GM21515 (cell line): ENCODE results near the gene LAMB1.
"Not testable (repeated sequence)": the region's sequence is repeated elsewhere in the genome, so short reads cannot be mapped to it uniquely, and the experiment has no call there.

Source experiments
- ATAC-seq: cut with Tn5 transposase; IDR thresholded peaks from one replicate; pipeline ENCODE4 v1.9.1; 2021; ENCODE audit not compliant: unreplicated experiment

The LAMB1 gene

DNA sequence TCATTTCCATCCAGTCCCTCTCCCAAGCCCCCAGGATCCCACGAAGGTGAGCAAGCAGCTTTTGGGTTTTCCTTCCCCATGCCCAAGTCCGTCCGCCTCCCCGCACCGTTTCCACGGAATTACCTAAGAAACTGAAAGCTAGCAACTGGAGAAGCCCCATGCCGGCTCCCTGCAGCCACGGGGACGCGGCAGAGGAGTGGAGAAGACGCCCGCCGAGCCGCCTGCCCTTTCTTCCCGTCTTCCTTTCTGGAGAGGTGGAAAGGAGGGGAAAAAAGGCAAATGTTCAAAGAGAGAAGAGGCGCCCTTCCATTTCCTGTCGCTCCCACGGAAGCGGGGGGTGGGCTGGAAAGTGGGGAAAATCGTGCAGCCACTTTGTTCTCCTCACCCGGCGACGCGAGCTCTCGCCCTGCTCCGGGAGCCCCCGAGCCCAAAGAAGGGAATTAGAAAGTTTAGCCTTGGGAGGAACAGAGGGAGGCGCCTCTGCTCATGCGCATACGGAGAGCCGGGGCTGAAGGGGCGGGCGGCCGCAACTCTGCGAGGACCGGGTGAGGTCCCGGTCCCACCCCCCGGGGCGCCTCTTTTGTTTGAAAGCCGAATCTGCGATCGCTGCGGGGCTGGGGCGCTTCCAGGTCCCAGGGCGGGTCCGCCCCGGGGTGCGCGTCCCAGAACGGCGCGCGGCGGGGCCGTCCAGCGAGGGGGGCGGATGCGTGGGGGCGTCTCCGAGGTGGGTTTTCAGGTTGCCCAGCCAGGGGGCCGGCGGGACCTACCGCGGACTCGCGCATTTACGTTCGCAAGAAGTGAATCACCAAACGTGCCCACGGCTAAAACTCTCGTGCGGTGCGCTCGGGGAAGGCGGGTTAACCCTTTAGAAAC is at the start of gene LAMB1:
Gene LAMB1, minus strand, starts transcription at position 436 of the 873 bp plus-strand sequence. Its CDS starts 276 bp downstream, at position 160.
- ATAC-seq: no peak

DNA sequence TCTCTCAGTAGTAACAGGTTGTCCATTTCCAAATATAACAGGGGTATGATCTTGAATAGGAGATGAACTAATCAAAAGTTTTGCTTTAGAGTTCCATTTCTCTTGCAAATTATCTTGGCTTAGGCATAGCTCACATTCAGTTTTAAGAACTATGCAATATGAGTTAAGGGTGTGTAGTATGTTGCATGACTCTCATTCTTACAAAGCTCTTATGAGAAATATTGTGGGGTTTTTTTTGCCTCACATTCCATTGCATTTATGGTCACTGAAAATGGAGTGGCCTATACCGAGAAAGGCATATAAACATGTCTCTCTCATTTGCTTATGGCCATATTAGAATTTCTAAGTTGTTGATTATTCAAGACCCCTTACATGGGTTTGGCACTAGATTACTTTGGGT is 48.5 kb upstream of the LAMB1 start:
- ATAC-seq: no peak

DNA sequence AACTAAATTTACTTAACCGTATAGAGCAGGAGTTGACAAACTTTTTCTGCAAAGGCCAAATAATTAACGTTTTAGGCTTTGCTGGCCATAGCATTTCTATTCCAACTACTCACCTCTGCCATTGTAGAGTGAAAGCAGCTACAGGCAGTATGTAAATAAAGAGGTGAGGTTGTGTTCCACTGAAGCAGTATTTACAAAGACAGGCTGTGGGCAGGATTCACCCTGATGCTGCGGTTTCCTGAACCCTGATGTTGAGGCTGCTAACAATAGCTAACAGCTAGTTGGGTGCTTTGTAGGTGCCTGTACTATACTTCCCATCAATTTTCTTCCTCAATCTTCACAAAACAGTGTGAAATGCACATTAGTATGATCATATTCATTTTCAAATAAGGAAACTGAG is 47.0 kb upstream of the LAMB1 start:
- peak; percentile 90 for ATAC-seq

DNA sequence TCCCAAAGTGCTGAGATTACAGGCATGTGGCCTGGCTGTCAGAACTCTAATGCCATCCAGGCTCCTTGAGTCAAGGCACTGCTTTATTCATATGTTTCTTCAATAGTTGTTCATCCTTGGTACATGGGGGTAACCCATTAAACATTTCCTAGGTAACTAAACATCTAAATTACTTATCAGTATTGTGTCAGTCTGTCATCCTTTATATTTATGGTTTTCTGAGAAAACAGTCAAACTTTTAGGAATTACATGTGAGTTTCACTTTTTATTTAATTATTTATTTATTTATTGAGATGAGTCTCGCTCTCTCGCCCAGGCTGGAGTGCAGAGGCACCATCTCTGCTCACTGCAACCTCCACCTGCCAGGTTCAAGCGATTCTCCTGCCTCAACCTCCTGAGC is 45.5 kb upstream of the LAMB1 start:
- no peak for ATAC-seq

DNA sequence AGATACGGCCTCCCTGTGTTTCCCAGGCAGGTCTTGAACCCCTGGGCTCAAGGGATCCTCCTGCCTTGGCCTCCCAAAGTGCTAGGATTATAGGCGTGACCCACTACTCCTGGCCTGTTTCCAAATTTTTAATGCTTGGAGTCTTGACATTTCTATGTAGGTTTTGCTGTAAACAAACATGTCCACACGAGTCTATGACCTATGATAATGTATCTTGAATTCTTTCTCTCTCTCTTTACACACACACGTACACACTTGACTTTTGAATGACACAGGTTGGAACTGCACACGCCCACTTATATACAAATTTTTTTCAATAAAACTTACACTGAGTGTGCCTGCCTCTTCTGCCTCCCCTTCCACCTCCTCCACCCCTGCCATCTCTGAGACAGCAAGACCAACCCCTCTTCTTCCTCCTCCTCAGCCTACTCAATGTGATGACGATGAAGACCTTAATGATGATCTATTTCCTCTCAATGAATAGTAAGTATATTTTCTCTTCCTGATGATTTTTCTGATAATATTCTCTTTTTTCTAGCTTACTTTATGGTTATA is 44.1 kb upstream of the LAMB1 start:
- ATAC-seq: no peak

- no peak for ATAC-seq
Observed at GRCh38 chr7:108045669-108046068, 42.7 kb upstream of the LAMB1 start.

- no peak for ATAC-seq
Observed at GRCh38 chr7:108045154-108045553, 42.2 kb upstream of the LAMB1 start.

GRCh38 chr7:108044345-108044744 is 41.4 kb upstream of the LAMB1 start:
- no peak for ATAC-seq

DNA sequence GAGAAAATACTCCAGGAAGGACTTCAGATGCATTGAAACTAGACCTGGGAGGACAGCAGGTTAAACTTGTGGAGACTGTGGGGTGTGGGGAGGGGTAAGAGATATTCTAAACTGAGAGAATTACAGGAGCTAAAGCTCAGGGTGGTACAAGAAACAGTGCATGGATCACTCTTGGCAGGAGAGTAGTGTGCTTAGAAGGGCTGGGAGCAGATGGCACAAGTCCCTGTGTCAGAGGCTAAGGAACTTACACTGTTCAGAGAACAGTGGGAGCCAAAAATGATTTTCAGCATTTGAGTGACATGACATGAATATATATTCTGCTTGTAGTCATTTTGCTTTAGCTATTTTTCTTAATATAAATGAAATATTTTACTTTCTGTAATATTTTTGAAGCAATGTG is 36.0 kb upstream of the LAMB1 start:
- ATAC-seq: no peak

DNA sequence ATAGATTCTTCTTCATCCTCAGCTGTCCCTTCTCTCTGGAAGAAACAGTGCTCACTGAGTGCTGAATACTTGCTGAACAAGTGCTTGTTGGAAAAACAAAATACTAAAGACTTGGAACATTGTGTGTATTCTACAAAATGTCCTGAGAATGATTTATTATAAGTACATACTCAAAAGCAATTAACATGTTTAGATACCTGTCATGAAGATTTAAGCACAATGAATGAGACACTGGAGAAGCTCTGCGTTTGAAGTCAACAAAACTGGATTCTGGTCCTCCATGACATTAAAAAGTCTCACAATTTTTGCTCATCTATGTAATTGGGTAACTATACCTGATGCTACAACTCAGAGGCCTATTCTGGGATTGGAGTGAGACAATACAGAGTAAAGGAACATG is 34.8 kb upstream of the LAMB1 start:
- no peak for ATAC-seq

DNA sequence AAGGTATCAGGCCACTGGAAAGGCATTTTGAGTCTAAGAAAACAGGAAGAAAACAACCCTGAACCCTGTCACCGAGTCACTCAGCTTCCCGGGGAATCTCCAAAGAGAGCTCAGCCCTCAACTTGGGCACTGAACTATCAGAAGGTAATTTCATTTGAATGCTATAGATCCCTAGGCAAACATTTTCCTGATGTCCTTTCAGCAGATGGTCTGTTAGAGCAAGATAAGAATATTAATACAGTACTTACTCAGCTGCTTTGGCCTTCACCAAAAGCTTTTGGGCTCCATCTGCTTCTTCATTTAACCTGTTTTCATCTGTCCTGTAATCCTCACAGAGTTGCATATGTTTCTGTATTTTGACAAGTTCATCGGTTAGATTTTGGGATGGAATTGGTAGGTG is 34.2 kb upstream of the LAMB1 start:
- ATAC-seq: no peak

GRCh38 chr7:108034586-108034985 is 31.6 kb upstream of the LAMB1 start:
- ATAC-seq: no peak

GRCh38 chr7:108033776-108034497 is 31.0 kb upstream of the LAMB1 start:
- no peak for ATAC-seq

GRCh38 chr7:108033309-108033708 is 30.3 kb upstream of the LAMB1 start:
- ATAC-seq: not testable (repeated sequence)

DNA sequence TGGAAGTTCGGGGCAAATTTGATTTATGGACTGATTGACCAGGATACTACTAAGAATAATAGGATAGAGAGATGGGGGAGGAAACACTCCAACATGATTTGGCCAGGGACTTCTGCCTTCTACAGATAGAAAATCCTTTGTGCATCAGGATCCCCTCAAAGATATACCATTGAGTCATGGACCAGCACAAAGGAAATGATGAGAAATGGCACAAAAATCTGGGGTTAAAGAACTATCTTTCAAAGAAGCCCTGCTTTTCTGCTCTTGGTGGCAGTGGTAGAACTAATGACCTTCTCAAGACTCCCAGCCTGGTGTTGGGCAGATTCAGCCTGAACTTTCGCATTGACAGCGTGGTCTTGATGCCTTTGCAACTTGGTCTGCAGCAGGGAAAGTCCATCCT is 27.6 kb upstream of the LAMB1 start:
- no peak for ATAC-seq

GRCh38 chr7:108029034-108029433 is 26.1 kb upstream of the LAMB1 start:
- ATAC-seq: no peak

DNA sequence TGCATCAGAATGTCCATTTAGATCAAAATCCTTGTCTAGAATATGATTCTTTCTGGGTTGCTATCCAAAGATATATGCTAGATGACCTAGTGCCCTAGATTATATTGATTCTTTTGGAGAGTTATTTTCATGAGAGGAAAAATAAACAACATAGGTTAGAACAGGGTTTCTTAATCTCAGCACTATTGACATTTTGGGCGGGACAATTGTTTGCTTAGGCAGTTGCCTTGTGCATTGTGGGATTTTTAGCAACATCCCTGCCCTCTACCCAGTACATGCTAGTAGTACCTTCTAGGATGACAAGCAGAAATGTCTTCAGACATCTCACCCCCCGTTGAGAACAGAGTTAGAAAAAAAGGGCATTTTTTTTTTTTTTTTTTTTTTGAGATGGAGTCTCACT is 25.1 kb upstream of the LAMB1 start:
- no peak for ATAC-seq

- ATAC-seq: no peak
Observed at GRCh38 chr7:108027239-108027638, 24.3 kb upstream of the LAMB1 start.

DNA sequence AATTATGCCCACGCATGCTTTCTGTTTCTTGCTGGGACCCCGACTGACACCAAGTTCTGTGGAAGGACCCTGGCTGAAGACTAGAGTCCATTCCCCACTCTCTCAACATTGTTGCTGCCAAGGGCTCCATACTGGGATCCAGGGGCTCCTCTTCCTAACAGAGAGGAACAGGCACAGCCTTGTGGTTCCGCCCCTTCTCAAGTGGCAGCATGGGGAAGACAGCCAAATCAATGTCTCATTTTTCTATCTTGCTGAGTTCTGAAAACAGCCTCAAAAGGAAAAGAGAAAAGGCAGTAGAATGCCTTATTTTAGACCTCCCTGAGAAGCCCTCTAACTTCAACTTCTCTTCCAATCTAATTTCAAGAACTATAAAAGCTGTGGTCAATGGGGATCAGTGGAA is 23.7 kb upstream of the LAMB1 start:
- ATAC-seq: no peak

DNA sequence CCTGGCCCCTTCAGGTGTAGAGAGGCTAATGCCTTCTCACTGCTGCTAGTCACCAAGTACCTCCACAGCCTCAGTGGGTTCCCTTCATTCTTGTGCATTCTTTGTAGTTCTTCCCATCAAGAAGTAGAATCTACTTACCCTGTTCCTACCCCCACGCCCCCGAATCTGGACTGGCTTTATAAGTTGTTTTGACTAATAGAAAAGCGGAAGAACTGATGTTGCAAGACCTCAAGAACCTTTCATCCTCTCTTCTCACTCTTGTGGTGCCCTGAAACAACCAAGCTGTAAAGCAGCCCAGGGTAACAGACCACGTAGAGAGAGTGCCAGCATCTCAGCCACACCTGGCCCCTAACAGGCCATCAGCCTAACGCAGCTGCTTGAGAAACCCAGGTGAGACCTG is 23.2 kb upstream of the LAMB1 start:
- no peak for ATAC-seq

DNA sequence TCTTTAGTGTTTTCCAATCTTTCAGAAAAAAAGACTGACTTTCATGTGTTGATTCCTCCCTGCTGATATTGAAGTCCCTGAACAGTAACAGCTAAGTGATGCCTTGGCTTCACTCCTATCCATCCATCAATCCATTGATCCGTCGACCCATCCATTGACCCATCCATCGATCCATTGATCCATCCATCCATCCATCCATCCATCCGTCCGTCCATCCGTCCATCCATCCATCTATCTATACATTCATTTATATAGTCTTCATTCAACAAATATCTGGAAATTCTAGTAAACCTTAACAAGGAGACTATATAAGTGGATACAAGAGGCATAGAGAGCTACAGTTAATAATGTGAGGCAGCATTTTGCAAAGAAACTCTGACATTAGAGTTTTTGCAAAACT is 21.6 kb upstream of the LAMB1 start:
- no peak for ATAC-seq

- ATAC-seq: no peak
Observed at GRCh38 chr7:108020585-108020984, 17.6 kb upstream of the LAMB1 start.
